ENCODE data around the gene C4orf46. TPM values are rescaled to one million over a fixed set of nuclear protein-coding genes. Genes with fewer than 3 reads are reported as not detected.
A peak's percentile ranks its signal among the peaks of the same experiment; 100 is the strongest.
"Not testable (repeated sequence)": the region's sequence is repeated elsewhere in the genome, so short reads cannot be mapped to it uniquely, and the experiment has no call there.

The C4orf46 gene
- 13.2 and 19.0 TPM in 2 replicates for total RNA-seq

DNA sequence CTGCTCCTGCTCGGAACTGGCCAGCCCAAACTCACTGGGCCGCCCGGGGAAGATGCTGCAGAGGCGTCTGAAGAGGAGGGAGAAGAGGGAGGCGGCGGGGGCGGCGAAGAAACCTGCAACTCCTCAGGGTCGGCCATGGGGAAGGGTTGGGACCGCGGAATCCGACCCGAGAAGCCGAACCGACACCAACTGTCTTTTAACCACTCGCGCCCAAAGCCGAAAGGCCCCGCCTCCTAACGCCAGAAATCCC is at the start of gene C4orf46:
Gene C4orf46, minus strand, starts transcription at position 223 of the 250 bp plus-strand sequence. Its CDS starts 86 bp downstream, at position 137.
- peak within 1 kb of the TSS; percentile 96 for H3K4me3 ChIP-seq (ENCODE audit: low read depth, low read length)
- TF ChIP-seq, protein P1, sequence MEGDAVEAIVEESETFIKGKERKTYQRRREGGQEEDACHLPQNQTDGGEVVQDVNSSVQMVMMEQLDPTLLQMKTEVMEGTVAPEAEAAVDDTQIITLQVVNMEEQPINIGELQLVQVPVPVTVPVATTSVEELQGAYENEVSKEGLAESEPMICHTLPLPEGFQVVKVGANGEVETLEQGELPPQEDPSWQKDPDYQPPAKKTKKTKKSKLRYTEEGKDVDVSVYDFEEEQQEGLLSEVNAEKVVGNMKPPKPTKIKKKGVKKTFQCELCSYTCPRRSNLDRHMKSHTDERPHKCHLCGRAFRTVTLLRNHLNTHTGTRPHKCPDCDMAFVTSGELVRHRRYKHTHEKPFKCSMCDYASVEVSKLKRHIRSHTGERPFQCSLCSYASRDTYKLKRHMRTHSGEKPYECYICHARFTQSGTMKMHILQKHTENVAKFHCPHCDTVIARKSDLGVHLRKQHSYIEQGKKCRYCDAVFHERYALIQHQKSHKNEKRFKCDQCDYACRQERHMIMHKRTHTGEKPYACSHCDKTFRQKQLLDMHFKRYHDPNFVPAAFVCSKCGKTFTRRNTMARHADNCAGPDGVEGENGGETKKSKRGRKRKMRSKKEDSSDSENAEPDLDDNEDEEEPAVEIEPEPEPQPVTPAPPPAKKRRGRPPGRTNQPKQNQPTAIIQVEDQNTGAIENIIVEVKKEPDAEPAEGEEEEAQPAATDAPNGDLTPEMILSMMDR (IDR thresholded peaks at IDR 0.05; ENCODE audit: insufficient read depth, low read depth, low read length), result no peak
- no peak for DNase-seq (ENCODE audit: low read depth)

DNA sequence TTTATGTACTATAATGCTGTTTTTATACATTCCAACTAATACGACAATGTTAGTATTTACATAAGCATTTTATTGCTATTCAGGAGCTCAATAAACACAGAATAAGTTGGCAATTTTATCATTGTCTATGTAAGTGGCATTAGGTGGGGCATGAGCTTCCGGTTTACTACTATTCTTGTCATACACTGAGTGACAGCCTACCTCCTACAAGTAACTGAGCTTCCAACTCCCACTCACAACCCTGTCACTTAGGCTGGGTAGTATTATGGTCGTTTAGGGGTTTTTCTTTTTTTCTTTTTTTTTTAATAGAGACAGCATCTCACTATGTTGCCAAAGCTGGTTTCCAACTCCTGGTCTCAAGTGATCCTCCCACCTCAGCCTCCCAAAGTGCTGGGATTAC is 44.1 kb upstream of the C4orf46 start:
- TF ChIP-seq, protein P1 (IDR thresholded peaks at IDR 0.05; ENCODE audit: insufficient read depth, low read depth, low read length), result no peak
- H3K4me3 ChIP-seq (ENCODE audit: low read depth, low read length), result no peak overlapping the region
- no peak for DNase-seq (ENCODE audit: low read depth)

DNA sequence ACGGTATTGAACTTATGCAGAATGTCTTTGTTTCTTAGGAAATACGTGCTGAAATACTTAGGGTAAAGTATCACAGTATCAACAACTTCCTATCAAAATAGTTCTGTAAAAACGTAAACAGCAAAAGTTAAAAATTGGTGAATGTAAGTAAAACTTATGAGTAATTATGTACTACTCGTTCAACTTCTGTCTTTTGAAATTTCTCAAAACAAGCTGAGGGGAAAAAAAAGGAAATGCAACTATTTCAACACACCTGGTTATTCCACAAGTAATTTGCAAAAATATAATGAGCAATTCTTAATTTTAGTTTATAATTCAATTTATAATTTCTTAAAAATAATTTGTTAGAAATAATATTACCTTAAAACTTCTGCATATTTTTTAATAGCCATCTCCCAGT is 43.2 kb upstream of the C4orf46 start:
- TF ChIP-seq, protein P1 (IDR thresholded peaks at IDR 0.05; ENCODE audit: insufficient read depth, low read depth, low read length), result no peak
- no peak for DNase-seq (ENCODE audit: low read depth)
- no peak overlapping the region for H3K4me3 ChIP-seq (ENCODE audit: low read depth, low read length)

DNA sequence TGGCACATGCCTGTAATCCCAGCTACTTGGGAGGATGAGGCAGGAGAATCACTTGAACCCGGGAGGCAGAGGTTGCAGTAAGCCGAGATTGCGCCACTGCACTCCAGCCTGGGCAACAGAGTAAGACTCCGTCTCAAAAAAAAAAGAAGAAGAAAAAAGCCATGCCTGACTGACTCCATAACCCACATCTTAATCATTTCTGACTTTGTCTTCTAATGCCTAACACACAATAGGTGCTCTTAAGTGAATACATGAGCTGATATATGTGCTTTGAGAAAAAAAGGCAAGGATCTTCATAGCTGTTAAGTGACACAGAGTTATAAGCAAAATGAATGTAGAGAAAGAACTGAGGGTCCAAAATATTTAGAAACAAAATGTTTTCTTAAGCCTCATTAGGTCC is 40.9 kb upstream of the C4orf46 start:
- not testable (repeated sequence) for DNase-seq (ENCODE audit: low read depth); H3K4me3 ChIP-seq (ENCODE audit: low read depth, low read length)

DNA sequence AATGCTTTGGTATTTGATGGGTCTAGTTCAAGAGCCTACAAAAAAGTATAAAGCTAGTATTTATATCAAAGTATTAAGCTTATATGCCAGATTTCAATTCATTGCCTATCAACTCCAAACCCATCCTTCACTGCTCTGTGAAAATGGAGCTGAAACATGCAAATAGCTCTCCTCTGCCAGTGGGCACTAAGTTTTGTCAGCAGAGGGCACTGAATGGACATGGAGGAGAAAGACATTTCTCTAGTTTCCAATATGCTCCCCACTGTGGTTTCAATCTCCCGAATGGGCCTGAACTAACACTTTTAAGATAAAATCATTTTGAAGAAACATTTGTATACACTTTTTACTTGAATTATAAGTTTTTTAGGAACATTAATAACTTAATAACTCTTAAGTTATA is 39.1 kb upstream of the C4orf46 start:
- peak; percentile 3 for DNase-seq (ENCODE audit: low read depth)
- no peak overlapping the region for H3K4me3 ChIP-seq (ENCODE audit: low read depth, low read length)
- TF ChIP-seq, protein P1 (IDR thresholded peaks at IDR 0.05; ENCODE audit: insufficient read depth, low read depth, low read length), result peak; percentile 22

DNA sequence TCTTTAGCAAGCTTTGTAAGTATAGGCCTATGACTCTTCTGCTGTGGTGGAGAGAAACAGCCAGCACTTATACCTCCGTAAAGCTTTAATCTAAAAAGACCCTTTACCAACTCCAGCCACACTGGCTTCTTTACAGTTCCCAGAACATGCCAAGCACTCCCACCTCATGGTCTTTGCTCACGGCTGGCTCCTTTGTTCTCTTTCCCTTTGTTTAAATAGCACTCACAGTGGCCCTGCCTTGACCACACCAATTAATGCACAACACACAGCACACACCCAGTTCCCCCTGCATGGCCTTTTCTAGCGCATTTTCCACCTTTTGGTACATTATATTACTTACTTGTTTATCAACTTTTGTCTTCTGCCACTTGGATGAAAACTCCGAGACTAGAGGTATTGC is 32.6 kb upstream of the C4orf46 start:
- no peak for DNase-seq (ENCODE audit: low read depth)
- H3K4me3 ChIP-seq (ENCODE audit: low read depth, low read length), result no peak overlapping the region
- TF ChIP-seq, protein P1 (IDR thresholded peaks at IDR 0.05; ENCODE audit: insufficient read depth, low read depth, low read length), result no peak

DNA sequence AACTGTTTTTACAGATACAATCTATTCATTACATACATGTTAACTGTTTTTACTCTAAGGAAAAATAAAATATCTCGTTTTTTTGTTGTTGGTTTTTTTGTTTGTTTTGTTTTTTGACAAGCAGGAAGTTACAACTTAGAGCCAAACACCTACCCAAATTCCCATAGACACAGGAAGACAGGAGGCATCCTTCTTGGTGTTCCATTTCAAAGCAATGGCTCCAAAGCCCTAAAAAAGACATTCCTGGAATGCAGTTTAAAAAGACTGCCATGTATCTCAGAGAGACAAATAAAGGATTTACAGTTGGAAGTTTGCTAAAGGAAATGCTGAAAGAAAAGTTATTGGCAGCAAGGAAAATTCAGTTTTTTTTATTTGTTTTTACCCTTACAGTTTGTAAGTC is 17.1 kb upstream of the C4orf46 start:
- no peak for DNase-seq (ENCODE audit: low read depth)
- H3K4me3 ChIP-seq (ENCODE audit: low read depth, low read length), result no peak overlapping the region
- TF ChIP-seq, protein P1 (IDR thresholded peaks at IDR 0.05; ENCODE audit: insufficient read depth, low read depth, low read length), result no peak
